K562 (cell line): ENCODE results near the gene RCHY1.

Source experiments
- EGR1 ChIP-seq: fragments of 450-650 bp; conservative IDR thresholded peaks from 2 replicates; pipeline ENCODE4 v1.6.1; 2017; ENCODE audit warnings: mild to moderate bottlenecking
- RBFOX2 ChIP-seq: fragments of 200-400 bp; formaldehyde crosslinking; IDR thresholded peaks from 2 replicates; pipeline ENCODE4 v1.6.1; 2017; ENCODE audit warnings: low read depth, mild to moderate bottlenecking, low read length, moderate library complexity
- TEAD2 ChIP-seq: fragments of 450-650 bp; IDR thresholded peaks from 2 replicates; pipeline ENCODE4 v1.6.1; 2016; ENCODE audit warnings: missing genetic modification characterization, control low read depth, missing compliant biosample characterization
- TF ChIP-seq, protein P1 (sequence below): fragments of 150-350 bp; IDR thresholded peaks from 2 replicates; pipeline ENCODE4 v1.6.1; 2014; ENCODE audit warnings: low read depth, mild to moderate bottlenecking, low read length, borderline replicate concordance
- TF ChIP-seq, protein P2 (sequence below): fragments of 250-450 bp; sonication (Bioruptor Pico); IDR thresholded peaks from 2 replicates; pipeline ENCODE4 v1.4.0; 2020; ENCODE audit warnings: mild to moderate bottlenecking, moderate library complexity

DNA sequence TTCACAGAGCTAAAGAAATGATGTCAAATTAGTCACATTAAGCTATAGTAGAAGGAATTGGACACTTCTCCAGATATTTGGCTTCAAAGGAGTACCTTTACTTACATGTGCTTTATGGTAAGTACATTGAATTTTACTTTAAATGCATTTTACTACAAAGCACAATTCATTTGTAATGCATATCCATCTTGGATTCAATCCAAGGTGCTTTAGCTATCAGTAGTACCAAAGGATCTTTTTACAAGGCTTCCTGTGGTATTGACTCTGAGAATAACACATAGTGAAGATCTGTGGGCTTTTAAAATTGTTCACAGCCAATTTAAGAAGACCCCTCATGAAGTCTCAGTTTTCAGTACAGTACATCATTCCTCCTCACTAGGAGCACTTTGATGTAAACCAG lies 13.3 kb upstream of the RCHY1 start:
- TF ChIP-seq, protein P1, sequence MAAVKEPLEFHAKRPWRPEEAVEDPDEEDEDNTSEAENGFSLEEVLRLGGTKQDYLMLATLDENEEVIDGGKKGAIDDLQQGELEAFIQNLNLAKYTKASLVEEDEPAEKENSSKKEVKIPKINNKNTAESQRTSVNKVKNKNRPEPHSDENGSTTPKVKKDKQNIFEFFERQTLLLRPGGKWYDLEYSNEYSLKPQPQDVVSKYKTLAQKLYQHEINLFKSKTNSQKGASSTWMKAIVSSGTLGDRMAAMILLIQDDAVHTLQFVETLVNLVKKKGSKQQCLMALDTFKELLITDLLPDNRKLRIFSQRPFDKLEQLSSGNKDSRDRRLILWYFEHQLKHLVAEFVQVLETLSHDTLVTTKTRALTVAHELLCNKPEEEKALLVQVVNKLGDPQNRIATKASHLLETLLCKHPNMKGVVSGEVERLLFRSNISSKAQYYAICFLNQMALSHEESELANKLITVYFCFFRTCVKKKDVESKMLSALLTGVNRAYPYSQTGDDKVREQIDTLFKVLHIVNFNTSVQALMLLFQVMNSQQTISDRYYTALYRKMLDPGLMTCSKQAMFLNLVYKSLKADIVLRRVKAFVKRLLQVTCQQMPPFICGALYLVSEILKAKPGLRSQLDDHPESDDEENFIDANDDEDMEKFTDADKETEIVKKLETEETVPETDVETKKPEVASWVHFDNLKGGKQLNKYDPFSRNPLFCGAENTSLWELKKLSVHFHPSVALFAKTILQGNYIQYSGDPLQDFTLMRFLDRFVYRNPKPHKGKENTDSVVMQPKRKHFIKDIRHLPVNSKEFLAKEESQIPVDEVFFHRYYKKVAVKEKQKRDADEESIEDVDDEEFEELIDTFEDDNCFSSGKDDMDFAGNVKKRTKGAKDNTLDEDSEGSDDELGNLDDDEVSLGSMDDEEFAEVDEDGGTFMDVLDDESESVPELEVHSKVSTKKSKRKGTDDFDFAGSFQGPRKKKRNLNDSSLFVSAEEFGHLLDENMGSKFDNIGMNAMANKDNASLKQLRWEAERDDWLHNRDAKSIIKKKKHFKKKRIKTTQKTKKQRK, result no peak
- TF ChIP-seq TEAD2 (tag), result no peak
- TF ChIP-seq RBFOX2, result no peak
- no peak for TF ChIP-seq EGR1
- TF ChIP-seq, protein P2, sequence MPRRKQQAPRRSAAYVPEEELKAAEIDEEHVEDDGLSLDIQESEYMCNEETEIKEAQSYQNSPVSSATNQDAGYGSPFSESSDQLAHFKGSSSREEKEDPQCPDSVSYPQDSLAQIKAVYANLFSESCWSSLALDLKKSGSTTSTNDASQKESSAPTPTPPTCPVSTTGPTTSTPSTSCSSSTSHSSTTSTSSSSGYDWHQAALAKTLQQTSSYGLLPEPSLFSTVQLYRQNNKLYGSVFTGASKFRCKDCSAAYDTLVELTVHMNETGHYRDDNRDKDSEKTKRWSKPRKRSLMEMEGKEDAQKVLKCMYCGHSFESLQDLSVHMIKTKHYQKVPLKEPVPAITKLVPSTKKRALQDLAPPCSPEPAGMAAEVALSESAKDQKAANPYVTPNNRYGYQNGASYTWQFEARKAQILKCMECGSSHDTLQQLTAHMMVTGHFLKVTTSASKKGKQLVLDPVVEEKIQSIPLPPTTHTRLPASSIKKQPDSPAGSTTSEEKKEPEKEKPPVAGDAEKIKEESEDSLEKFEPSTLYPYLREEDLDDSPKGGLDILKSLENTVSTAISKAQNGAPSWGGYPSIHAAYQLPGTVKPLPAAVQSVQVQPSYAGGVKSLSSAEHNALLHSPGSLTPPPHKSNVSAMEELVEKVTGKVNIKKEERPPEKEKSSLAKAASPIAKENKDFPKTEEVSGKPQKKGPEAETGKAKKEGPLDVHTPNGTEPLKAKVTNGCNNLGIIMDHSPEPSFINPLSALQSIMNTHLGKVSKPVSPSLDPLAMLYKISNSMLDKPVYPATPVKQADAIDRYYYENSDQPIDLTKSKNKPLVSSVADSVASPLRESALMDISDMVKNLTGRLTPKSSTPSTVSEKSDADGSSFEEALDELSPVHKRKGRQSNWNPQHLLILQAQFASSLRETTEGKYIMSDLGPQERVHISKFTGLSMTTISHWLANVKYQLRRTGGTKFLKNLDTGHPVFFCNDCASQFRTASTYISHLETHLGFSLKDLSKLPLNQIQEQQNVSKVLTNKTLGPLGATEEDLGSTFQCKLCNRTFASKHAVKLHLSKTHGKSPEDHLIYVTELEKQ (CRISPR knock-in tag), result no peak
